WTC11 (cell line): Measurements from ENCODE around the gene SLC6A16.

Experiments
- ATF2 ChIP-seq: sonication (generic); formaldehyde crosslinking; IDR thresholded peaks from 2 replicates; pipeline ENCODE4 v1.8.1; 2022; ENCODE audit warnings: low read depth, missing genetic modification reagents, borderline replicate concordance
- CREB1 ChIP-seq: sonication (generic); formaldehyde crosslinking; IDR thresholded peaks from 2 replicates; pipeline ENCODE4 v1.8.0; 2023; ENCODE audit warnings: mild to moderate bottlenecking, missing genetic modification reagents
- CTCF ChIP-seq: fragments of 200-600 bp; IDR thresholded peaks from 2 replicates; pipeline ENCODE4 v1.8.0; 2022; ENCODE audit warnings: antibody characterized with exemption
- GABPB1 ChIP-seq: sonication (generic); formaldehyde crosslinking; IDR thresholded peaks from 2 replicates; pipeline ENCODE4 v1.8.1; 2023; ENCODE audit warnings: mild to moderate bottlenecking, missing genetic modification reagents
- HMGA2 ChIP-seq: fragments of 250-450 bp; sonication (Bioruptor Pico); IDR thresholded peaks from 2 replicates; pipeline ENCODE4 v1.4.0; 2021; ENCODE audit warnings: mild to moderate bottlenecking, moderate library complexity
- RELA ChIP-seq: sonication (generic); formaldehyde crosslinking; IDR thresholded peaks from 2 replicates; pipeline ENCODE4 v1.8.1; 2022; ENCODE audit warnings: missing genetic modification reagents, mild to moderate bottlenecking, borderline replicate concordance
- RORB ChIP-seq: fragments of 250-450 bp; sonication (Bioruptor Pico); IDR thresholded peaks from 2 replicates; pipeline ENCODE4 v1.9.0; 2021; ENCODE audit warnings: mild to moderate bottlenecking
- TEAD4 ChIP-seq: sonication (generic); formaldehyde crosslinking; IDR thresholded peaks from 2 replicates; pipeline ENCODE4 v1.8.0; 2022; ENCODE audit warnings: mild to moderate bottlenecking, missing genetic modification reagents
- TP53 ChIP-seq: sonication (generic); formaldehyde crosslinking; IDR thresholded peaks from 2 replicates; pipeline ENCODE4 v1.8.1; 2023; ENCODE audit warnings: mild to moderate bottlenecking, missing genetic modification reagents
- USF2 ChIP-seq: sonication (generic); formaldehyde crosslinking; IDR thresholded peaks from 2 replicates; pipeline ENCODE4 v1.8.1; 2023; ENCODE audit warnings: mild to moderate bottlenecking, missing genetic modification reagents, moderate library complexity
- ZNF138 ChIP-seq: sonication (generic); formaldehyde crosslinking; conservative IDR thresholded peaks from 2 replicates; pipeline ENCODE4 v1.8.1; 2022; ENCODE audit warnings: mild to moderate bottlenecking, moderate library complexity, missing genetic modification reagents
- ZNF532 ChIP-seq: fragments of 250-450 bp; sonication (Bioruptor Pico); IDR thresholded peaks from 2 replicates; pipeline ENCODE4 v1.9.0; 2021; ENCODE audit warnings: mild to moderate bottlenecking, borderline replicate concordance
- TF ChIP-seq, protein P1 (sequence below): fragments of 250-450 bp; sonication (Bioruptor Pico); IDR thresholded peaks from 2 replicates; pipeline ENCODE4 v1.9.0; 2021; ENCODE audit warnings: moderate library complexity, mild to moderate bottlenecking, inconsistent platforms, borderline replicate concordance
- TF ChIP-seq, protein P2 (sequence below): sonication (generic); formaldehyde crosslinking; IDR thresholded peaks from 2 replicates; pipeline ENCODE4 v1.8.1; 2022; ENCODE audit warnings: mild to moderate bottlenecking, missing genetic modification reagents, moderate library complexity, borderline replicate concordance

DNA sequence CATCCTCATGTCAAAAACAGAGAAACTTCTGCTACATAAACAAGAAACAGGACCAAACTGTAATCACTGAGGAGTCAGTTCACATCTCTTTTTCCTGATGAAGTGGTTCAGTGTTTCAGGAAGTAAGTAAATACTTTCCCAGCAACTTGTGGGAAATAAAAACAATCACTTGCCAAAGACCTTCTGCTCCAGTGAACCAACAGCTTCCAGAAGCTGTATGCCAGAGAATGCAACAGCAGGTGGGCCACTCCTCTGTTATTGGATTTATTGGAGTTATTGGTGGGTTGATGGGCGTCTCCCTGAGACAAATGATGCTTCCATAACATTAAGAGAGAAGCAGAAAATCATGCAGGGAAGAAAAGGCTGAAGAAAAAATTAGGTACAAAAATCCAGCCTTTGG, 9.9 kb downstream of the SLC6A16 start:
- no peak for TF ChIP-seq CREB1 (CRISPR knock-in tag)
- TF ChIP-seq, protein P1, sequence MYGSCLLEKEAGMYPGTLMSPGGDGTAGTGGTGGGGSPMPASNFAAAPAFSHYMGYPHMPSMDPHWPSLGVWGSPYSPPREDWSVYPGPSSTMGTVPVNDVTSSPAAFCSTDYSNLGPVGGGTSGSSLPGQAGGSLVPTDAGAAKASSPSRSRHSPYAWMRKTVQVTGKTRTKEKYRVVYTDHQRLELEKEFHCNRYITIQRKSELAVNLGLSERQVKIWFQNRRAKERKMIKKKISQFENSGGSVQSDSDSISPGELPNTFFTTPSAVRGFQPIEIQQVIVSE (CRISPR knock-in tag) = no peak
- no peak for TF ChIP-seq CTCF
- TF ChIP-seq, protein P2, sequence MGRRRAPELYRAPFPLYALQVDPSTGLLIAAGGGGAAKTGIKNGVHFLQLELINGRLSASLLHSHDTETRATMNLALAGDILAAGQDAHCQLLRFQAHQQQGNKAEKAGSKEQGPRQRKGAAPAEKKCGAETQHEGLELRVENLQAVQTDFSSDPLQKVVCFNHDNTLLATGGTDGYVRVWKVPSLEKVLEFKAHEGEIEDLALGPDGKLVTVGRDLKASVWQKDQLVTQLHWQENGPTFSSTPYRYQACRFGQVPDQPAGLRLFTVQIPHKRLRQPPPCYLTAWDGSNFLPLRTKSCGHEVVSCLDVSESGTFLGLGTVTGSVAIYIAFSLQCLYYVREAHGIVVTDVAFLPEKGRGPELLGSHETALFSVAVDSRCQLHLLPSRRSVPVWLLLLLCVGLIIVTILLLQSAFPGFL (CRISPR knock-in tag) = no peak
- no peak for TF ChIP-seq RELA (CRISPR knock-in tag)
- TF ChIP-seq TEAD4 (CRISPR knock-in tag) = no peak
- TF ChIP-seq RORB (CRISPR knock-in tag) = no peak
- no peak for TF ChIP-seq ATF2
- no peak for TF ChIP-seq GABPB1
- TF ChIP-seq HMGA2 = no peak
- no peak for TF ChIP-seq ZNF138 (CRISPR knock-in tag)
- TF ChIP-seq ZNF532 (CRISPR knock-in tag) = no peak
- no peak for TF ChIP-seq USF2 (CRISPR knock-in tag)
- TF ChIP-seq TP53 (CRISPR knock-in tag) = no peak
